ENCODE results near the gene SMARCD3. TPM values are rescaled to one million over a fixed set of nuclear protein-coding genes. Genes with fewer than 3 reads are reported as not detected.

SMARCD3 gene
- total and polyA plus RNA-seq, 2 of the 4 experiments (the other 2 are of a cell fraction) = 37.5 to 48.5 TPM

DNA sequence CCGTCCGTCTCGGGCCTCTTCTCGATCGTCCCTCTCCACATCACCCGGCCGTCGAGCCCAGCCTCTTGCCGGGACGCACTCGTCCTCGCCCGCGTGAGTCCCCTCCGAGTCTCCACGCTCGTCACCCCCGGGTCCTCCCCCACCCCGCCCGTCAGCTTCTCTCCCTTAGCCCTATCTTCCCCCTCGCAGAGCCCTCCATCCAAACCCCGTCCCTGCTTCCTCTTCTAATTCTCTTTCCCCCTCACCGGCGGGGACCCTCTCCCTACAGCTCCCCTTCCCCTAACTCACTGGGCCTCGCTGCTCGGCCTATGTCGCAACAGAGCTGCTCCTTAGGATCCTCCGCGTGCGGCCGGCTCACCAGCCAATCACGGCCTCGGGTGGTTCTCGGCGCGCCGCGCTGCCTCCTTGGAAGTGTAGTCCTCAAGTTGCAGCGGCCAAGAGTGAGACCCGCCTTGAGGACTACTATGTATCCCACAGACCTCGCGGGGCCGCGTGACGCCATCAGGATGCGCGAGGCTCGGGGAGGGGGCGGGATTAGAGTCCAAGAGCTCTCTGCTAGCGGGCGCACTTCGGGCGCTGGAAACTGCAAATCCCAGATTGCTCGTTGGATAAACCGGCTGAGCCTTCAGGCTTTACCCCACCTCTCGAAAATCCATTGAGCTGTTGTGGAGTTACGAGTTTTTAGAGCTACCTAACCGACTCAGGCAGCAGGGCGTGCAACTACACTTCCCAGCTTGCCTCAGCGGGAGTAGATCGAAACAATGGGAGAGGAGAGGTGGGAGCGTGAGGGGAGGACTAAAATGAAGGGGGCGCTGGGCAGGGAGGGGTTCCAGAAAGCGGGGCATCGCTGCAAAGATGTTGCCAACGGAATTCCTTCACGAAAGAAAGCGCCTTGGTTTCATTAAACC is 21.4 kb downstream of the SMARCD3 start, which contains the start of gene ABCF2:
Gene ABCF2 (minus strand): TSS at position 331 of the 908 bp plus-strand sequence. CDS start 747 bp downstream, outside the sequence.
- in situ Hi-C loops (cut with MboI; ENCODE audit: low sequenced_read_pairs) = no loop called here
- BruUV-seq (replicated peaks) = no TSS peak
- peak; percentile 80; the same call in 1 of the 2 replicates for TF ChIP-seq MXI1 (IDR thresholded peaks at IDR 0.05; ENCODE audit: borderline replicate concordance, low read depth, low read length)
- peak; percentile 77 for TF ChIP-seq POLR2A (IDR thresholded peaks at IDR 0.05; ENCODE audit: low read depth, low read length)
- TF ChIP-seq SMC3 (IDR thresholded peaks at IDR 0.05; ENCODE audit: low read depth, low read length) = no peak
- TF ChIP-seq, protein P1, sequence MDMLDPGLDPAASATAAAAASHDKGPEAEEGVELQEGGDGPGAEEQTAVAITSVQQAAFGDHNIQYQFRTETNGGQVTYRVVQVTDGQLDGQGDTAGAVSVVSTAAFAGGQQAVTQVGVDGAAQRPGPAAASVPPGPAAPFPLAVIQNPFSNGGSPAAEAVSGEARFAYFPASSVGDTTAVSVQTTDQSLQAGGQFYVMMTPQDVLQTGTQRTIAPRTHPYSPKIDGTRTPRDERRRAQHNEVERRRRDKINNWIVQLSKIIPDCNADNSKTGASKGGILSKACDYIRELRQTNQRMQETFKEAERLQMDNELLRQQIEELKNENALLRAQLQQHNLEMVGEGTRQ (IDR thresholded peaks at IDR 0.05; ENCODE audit: low read depth, low read length) = peak; percentile 76
- TF ChIP-seq, protein P2, sequence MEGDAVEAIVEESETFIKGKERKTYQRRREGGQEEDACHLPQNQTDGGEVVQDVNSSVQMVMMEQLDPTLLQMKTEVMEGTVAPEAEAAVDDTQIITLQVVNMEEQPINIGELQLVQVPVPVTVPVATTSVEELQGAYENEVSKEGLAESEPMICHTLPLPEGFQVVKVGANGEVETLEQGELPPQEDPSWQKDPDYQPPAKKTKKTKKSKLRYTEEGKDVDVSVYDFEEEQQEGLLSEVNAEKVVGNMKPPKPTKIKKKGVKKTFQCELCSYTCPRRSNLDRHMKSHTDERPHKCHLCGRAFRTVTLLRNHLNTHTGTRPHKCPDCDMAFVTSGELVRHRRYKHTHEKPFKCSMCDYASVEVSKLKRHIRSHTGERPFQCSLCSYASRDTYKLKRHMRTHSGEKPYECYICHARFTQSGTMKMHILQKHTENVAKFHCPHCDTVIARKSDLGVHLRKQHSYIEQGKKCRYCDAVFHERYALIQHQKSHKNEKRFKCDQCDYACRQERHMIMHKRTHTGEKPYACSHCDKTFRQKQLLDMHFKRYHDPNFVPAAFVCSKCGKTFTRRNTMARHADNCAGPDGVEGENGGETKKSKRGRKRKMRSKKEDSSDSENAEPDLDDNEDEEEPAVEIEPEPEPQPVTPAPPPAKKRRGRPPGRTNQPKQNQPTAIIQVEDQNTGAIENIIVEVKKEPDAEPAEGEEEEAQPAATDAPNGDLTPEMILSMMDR (conservative IDR thresholded peaks at IDR 0.05; ENCODE audit: low read depth, low read length) = no peak
- TF ChIP-seq CEBPB (IDR thresholded peaks at IDR 0.05; ENCODE audit: low read depth, low read length) = peak; percentile 99
- peak; percentile 8; the same call in 1 of the 2 replicates for TF ChIP-seq NFE2L2 (IDR thresholded peaks at IDR 0.05; ENCODE audit: low read depth, low read length)
- TF ChIP-seq RFX5 (IDR thresholded peaks at IDR 0.05; ENCODE audit: low read depth, low read length) = 0 out of 2 replicates have a peak, but pooled peaks have one; percentile 39
- no peak for TF ChIP-seq BHLHE40 (IDR thresholded peaks at IDR 0.05; ENCODE audit: low read depth, low read length)
- TF ChIP-seq, protein P3, sequence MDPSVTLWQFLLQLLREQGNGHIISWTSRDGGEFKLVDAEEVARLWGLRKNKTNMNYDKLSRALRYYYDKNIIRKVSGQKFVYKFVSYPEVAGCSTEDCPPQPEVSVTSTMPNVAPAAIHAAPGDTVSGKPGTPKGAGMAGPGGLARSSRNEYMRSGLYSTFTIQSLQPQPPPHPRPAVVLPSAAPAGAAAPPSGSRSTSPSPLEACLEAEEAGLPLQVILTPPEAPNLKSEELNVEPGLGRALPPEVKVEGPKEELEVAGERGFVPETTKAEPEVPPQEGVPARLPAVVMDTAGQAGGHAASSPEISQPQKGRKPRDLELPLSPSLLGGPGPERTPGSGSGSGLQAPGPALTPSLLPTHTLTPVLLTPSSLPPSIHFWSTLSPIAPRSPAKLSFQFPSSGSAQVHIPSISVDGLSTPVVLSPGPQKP (IDR thresholded peaks at IDR 0.05; ENCODE audit: borderline replicate concordance, low read depth, low read length) = no peak
- no peak for TF ChIP-seq RAD21 (IDR thresholded peaks at IDR 0.05; ENCODE audit: low read length)
- TF ChIP-seq FOS (IDR thresholded peaks at IDR 0.05; ENCODE audit: low read depth, low read length) = no peak
- peak; percentile 99 for TF ChIP-seq MAZ (IDR thresholded peaks at IDR 0.05; ENCODE audit: borderline replicate concordance, low read depth, low read length)

More for the DNA sequence above, 21.4 kb downstream of the SMARCD3 start, which contains the start of gene ABCF2:
- no peaks in the 10 kb centered on the region for H3K9me3 ChIP-seq (ENCODE audit: control insufficient read depth, insufficient read depth, low read length)
- peak within 1 kb of the TSS; percentile 62 for H3K14ac ChIP-seq (replicated peaks; ENCODE audit: low read depth, low read length)
- peak within 1 kb of the TSS; percentile 92 for H3K27ac ChIP-seq (ENCODE audit: insufficient read depth, low read length)
- peaks cover 11% of the 10 kb centered on the region for H3K4me1 ChIP-seq (ENCODE audit: control insufficient read depth, insufficient read depth, low read length)
- H3K9me1 ChIP-seq (ENCODE audit: insufficient read depth, low read length) = peaks cover 4% of the 10 kb centered on the region
- H3K4ac ChIP-seq (ENCODE audit: low read depth, low read length) = peak within 1 kb of the TSS; percentile 83
- no peaks in the 10 kb centered on the region for H4K20me1 ChIP-seq (ENCODE audit: insufficient read depth, low read length)
- peaks cover 24% of the 10 kb centered on the region for H3K36me3 ChIP-seq (ENCODE audit: control insufficient read depth, insufficient read depth, low read length)
- peak within 1 kb of the TSS; percentile 37; the same call in 1 of the 2 replicates for H2AK5ac ChIP-seq (ENCODE audit: low read depth, low read length)
- peak within 1 kb of the TSS; percentile 90 for H2AFZ ChIP-seq (replicated peaks; ENCODE audit: low read length, poor library complexity)
- peak within 1 kb of the TSS; percentile 55 for H4K91ac ChIP-seq (ENCODE audit: insufficient read depth, low read depth, low read length)
- H3K27me3 ChIP-seq (ENCODE audit: control insufficient read depth, insufficient read depth, low read length) = no peaks in the 10 kb centered on the region
- peak within 1 kb of the TSS; percentile 53 for H3K18ac ChIP-seq (ENCODE audit: low read depth, low read length)
- CTCF ChIA-PET = interaction anchor here (0.6 to 1.1 kb wide), 2 partner anchors 10 to 78 kb away, joined by 3 to 4 read pairs; no protein-coding TSS in a partner anchor
- 0 out of 2 replicates have a peak within 1 kb of the TSS, but pooled peaks have one; percentile 6 for H2BK120ac ChIP-seq (ENCODE audit: low read depth, low read length)
- H3K23ac ChIP-seq (ENCODE audit: low read depth, low read length) = peak within 1 kb of the TSS; percentile 40; the same call in 1 of the 2 replicates
- H4K5ac ChIP-seq (ENCODE audit: low read depth, low read length) = peak within 1 kb of the TSS; percentile 94
- H2BK5ac ChIP-seq (ENCODE audit: low read depth, low read length, poor library complexity, severe bottlenecking) = peak within 1 kb of the TSS; percentile 71
- peak within 1 kb of the TSS; percentile 95 for H3K9ac ChIP-seq (ENCODE audit: low read depth, low read length)
- peak within 1 kb of the TSS; percentile 85 for H3K4me3 ChIP-seq (ENCODE audit: insufficient read depth, low read depth, low read length)
- H2BK20ac ChIP-seq (ENCODE audit: low read depth, low read length) = no peak within 1 kb of the TSS
- peak within 1 kb of the TSS; percentile 63 for H3K56ac ChIP-seq (ENCODE audit: extremely low read depth, insufficient read depth, low read length)
- ATAC-seq (ENCODE audit: low read depth) (peak; percentile 97), DNase-seq (peak; percentile 99)
- H3K79me1 ChIP-seq (ENCODE audit: low read depth in 1 of 2, low read length in 2 of 2) = peaks cover 15 to 44% of the 10 kb centered on the region in 2 experiments
- peak within 1 kb of the TSS; percentile 93 to 98 for H4K8ac ChIP-seq (ENCODE audit: low read depth in 2 of 2, low read length in 2 of 2)
- WGBS, 2 experiments (ENCODE audit: extremely low coverage in 2 of 2, insufficient read length in 1 of 2) = 0% methylated on average over 25 of the region's 68 CpGs; no CpG with 5 or more reads in 1 of the 2 experiments
- intact Hi-C loops (cut with micrococcal nuclease) (no loop called here), dilution Hi-C loops (cut with HindIII; ENCODE audit: low sequenced_read_pairs, unreplicated experiment) (no loop called here)
- H2BK15ac ChIP-seq (ENCODE audit: low read depth, low read length) = no peak within 1 kb of the TSS
- peak within 1 kb of the TSS; percentile 92 for H3K4me2 ChIP-seq (ENCODE audit: low read depth, low read length)
- peak within 1 kb of the TSS; percentile 93 for H2AK9ac ChIP-seq (replicated peaks; ENCODE audit: low read depth, low read length, poor library complexity)
- POLR2A ChIA-PET (ENCODE audit: unreplicated experiment) = interaction anchor here (0.6 to 1.2 kb wide), 6 partner anchors 10 to 1995 kb away, joined by 3 to 9 read pairs (median 4); no protein-coding TSS in a partner anchor
